GM12874 (cell line): ENCODE data around the gene RBM17.

Experiments
- CTCF ChIP-seq: IDR thresholded peaks from 2 replicates; pipeline ENCODE4 v1.5.1; 2011; ENCODE audit warnings: low read depth, mild to moderate bottlenecking, control low read depth, low read length, moderate library complexity; ENCODE audit not compliant: insufficient read depth

The RBM17 gene

GRCh38 chr10:6053303-6053702 is 35.5 kb upstream of the RBM17 start:
- no peak for TF ChIP-seq CTCF

GRCh38 chr10:6053816-6054631 is 34.8 kb upstream of the RBM17 start:
- no peak for TF ChIP-seq CTCF

- no peak for TF ChIP-seq CTCF
These were observed 34.0 kb upstream of the RBM17 start for GRCh38 chr10:6054884-6055283.

- TF ChIP-seq CTCF, result no peak
These were observed 32.9 kb upstream of the RBM17 start for GRCh38 chr10:6055929-6056328.

- TF ChIP-seq CTCF, result no peak
These were observed 32.3 kb upstream of the RBM17 start for GRCh38 chr10:6056411-6057135.

- TF ChIP-seq CTCF, result no peak
These were observed 30.0 kb upstream of the RBM17 start for GRCh38 chr10:6058682-6059475.

- TF ChIP-seq CTCF, result no peak
These were observed 29.3 kb upstream of the RBM17 start for GRCh38 chr10:6059506-6059905.
